ENCODE results near the gene NDRG3.
"Not testable (repeated sequence)": the region's sequence is repeated elsewhere in the genome, so short reads cannot be mapped to it uniquely, and the experiment has no call there.

Gene NDRG3

GRCh38 chr20:36703530-36703929 is 42.4 kb downstream of the NDRG3 start:
- no peak for DNase-seq
- H3K4me3 ChIP-seq (ENCODE audit: low read depth, low read length), result no peak overlapping the region
- H3K27me3 ChIP-seq, result no peaks in the 10 kb centered on the region
- H3K36me3 ChIP-seq, result no peaks in the 10 kb centered on the region
- H3K9me3 ChIP-seq, result no peaks in the 10 kb centered on the region
- TF ChIP-seq CTCF (IDR thresholded peaks at IDR 0.05; ENCODE audit: low read depth, low read length), result no peak
- H3K4me1 ChIP-seq, result no peaks in the 10 kb centered on the region

- Histone ChIP-seq H3K36me3 (no peaks in the 10 kb centered on the region), H3K9me3 (no peaks in the 10 kb centered on the region), H3K4me1 (no peaks in the 10 kb centered on the region), H3K27me3 (no peaks in the 10 kb centered on the region), H3K4me3 (ENCODE audit: low read depth, low read length) (no peak overlapping the region)
- TF ChIP-seq CTCF (IDR thresholded peaks at IDR 0.05; ENCODE audit: low read depth, low read length), result no peak
- DNase-seq, result no peak
Measured at GRCh38 chr20:36700438-36700837, 45.5 kb downstream of the NDRG3 start.

- not testable (repeated sequence) for H3K4me3 ChIP-seq (ENCODE audit: low read depth, low read length); H3K36me3 ChIP-seq; DNase-seq; H3K4me1 ChIP-seq; H3K9me3 ChIP-seq; H3K27me3 ChIP-seq
Measured at GRCh38 chr20:36695467-36695866, 50.4 kb downstream of the NDRG3 start.

- no peak for DNase-seq
- Histone ChIP-seq H3K4me3 (ENCODE audit: low read depth, low read length) (no peak overlapping the region), H3K4me1 (no peaks in the 10 kb centered on the region), H3K27me3 (no peaks in the 10 kb centered on the region), H3K9me3 (no peaks in the 10 kb centered on the region), H3K36me3 (no peaks in the 10 kb centered on the region)
- TF ChIP-seq CTCF (IDR thresholded peaks at IDR 0.05; ENCODE audit: low read depth, low read length), result no peak
Measured at GRCh38 chr20:36688630-36689029, 57.3 kb downstream of the NDRG3 start.

GRCh38 chr20:36687850-36688249 is 58.0 kb downstream of the NDRG3 start:
- no peak for DNase-seq
- no peak overlapping the region for H3K4me3 ChIP-seq (ENCODE audit: low read depth, low read length)
- H3K4me1 ChIP-seq, result no peaks in the 10 kb centered on the region
- no peaks in the 10 kb centered on the region for H3K9me3 ChIP-seq
- no peaks in the 10 kb centered on the region for H3K27me3 ChIP-seq
- no peaks in the 10 kb centered on the region for H3K36me3 ChIP-seq
- no peak for TF ChIP-seq CTCF (IDR thresholded peaks at IDR 0.05; ENCODE audit: low read depth, low read length)

GRCh38 chr20:36686944-36687343 is 58.9 kb downstream of the NDRG3 start:
- H3K4me1 ChIP-seq, result no peaks in the 10 kb centered on the region
- no peak overlapping the region for H3K4me3 ChIP-seq (ENCODE audit: low read depth, low read length)
- TF ChIP-seq CTCF (IDR thresholded peaks at IDR 0.05; ENCODE audit: low read depth, low read length), result no peak
- no peaks in the 10 kb centered on the region for H3K27me3 ChIP-seq
- no peaks in the 10 kb centered on the region for H3K9me3 ChIP-seq
- DNase-seq, result no peak
- no peaks in the 10 kb centered on the region for H3K36me3 ChIP-seq

GRCh38 chr20:36686504-36686903 is 59.4 kb downstream of the NDRG3 start:
- no peaks in the 10 kb centered on the region for H3K4me1 ChIP-seq
- no peak for TF ChIP-seq CTCF (IDR thresholded peaks at IDR 0.05; ENCODE audit: low read depth, low read length)
- H3K9me3 ChIP-seq, result no peaks in the 10 kb centered on the region
- no peaks in the 10 kb centered on the region for H3K36me3 ChIP-seq
- no peak overlapping the region for H3K4me3 ChIP-seq (ENCODE audit: low read depth, low read length)
- no peaks in the 10 kb centered on the region for H3K27me3 ChIP-seq
- no peak for DNase-seq
